PC-3 (cell line): ENCODE results near the gene LRRC52.

Experiments used
- CTCF ChIP-seq: fragments of 300-600 bp; sonication (generic); conservative IDR thresholded peaks from 2 replicates; pipeline ENCODE4 v1.5.1; 2017; ENCODE audit warnings: antibody characterized with exemption, low read depth, mild to moderate bottlenecking, low read length
- EZH2 ChIP-seq: fragments of 300-600 bp; sonication (generic); IDR thresholded peaks from one replicate; pipeline ENCODE4 v1.6.1; 2017; ENCODE audit warnings: antibody characterized with exemption, mild to moderate bottlenecking, low read length; ENCODE audit not compliant: unreplicated experiment
- EZH2phosphoT487 ChIP-seq: fragments of 300-600 bp; sonication (generic); IDR thresholded peaks from 2 replicates; pipeline ENCODE4 v1.6.1; 2018; ENCODE audit warnings: mild to moderate bottlenecking, antibody characterized with exemption, low read length, borderline replicate concordance

GRCh38 chr1:165612062-165612461 lies 68.3 kb downstream of the LRRC52 start:
- TF ChIP-seq CTCF (no peak), EZH2 (no peak), EZH2phosphoT487 (no peak)
